Hindlimb muscle (tissue), 1 donor: ENCODE measurements around the gene CYTH1. TPM values are rescaled to one million over a fixed set of nuclear protein-coding genes. Genes with fewer than 3 reads are reported as not detected.
A peak's percentile ranks its signal among the peaks of the same experiment; 100 is the strongest.

ENCODE experiments used
- DNase-seq: peaks from one replicate; pipeline ENCODE4 v3.0.0-alpha.2; 2013
- polyA plus RNA-seq: library from polyadenylated mRNA; unstranded; fragments of 120-200 nt; gene quantifications from one replicate; pipeline ENCODE4 v1.2.1, GENCODE V29; 2013; ENCODE audit not compliant: insufficient read length

Gene CYTH1
- polyA plus RNA-seq, 1 donor, result 22.1 TPM

DNA sequence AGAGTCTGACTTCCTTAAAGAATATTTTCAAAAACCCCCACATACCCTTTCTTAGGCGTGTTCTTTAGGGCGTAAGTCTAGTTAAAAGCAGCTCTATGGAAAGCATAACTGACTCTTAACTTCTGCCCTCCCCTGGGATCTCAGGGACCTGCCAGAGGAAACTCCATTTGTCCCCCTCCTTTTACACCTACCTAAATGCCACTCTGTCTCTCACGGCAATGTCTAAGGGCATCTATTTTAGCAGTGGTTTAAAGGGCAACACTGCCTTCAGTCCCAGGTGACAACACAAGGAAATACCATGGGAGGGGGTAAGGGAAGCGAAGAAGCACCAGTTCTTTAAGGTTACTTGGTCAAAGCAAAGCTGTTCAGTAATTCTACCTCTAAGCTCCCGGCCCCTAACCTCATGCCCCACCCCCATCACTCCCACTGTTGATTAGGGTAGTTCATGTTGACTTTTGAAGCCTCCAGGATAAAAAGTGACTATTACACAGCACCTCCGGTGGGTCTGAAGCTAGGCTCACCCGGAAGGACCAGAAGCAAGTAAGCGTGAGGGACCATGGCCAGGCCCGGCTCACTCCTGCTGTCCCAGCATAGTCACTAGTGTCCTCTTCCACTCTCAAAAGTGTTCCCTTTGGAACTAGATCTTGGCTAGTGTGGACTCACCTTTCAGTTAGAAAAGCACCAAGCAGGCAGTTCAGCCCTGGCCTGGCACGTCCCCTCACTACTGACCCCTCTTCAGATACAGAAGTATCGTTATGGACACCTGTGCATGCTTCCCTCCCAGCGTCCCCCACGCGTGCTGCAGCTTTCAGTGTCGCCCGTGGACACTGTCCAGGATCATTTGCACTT is 47.1 kb downstream of the CYTH1 start:
- no peak for DNase-seq

DNA sequence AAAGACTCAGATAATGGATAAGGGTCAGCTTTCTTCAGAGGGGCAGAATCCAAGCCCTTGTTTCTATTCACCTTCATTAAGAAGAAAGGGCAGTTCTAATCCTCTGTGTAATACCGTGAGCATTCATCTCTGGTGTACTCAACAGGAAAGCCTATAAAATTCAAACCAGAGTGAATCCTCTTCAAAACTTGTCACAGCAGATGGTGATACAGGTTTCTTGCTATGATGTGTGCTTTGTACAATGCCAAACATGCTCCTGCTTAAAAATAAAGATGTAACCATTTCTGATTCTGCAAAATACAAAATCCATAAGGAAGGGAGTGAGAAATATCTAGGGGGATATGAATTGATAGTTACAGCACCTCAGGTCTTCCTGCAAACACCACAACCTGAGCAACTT is 49.7 kb downstream of the CYTH1 start:
- DNase-seq, result no peak

DNA sequence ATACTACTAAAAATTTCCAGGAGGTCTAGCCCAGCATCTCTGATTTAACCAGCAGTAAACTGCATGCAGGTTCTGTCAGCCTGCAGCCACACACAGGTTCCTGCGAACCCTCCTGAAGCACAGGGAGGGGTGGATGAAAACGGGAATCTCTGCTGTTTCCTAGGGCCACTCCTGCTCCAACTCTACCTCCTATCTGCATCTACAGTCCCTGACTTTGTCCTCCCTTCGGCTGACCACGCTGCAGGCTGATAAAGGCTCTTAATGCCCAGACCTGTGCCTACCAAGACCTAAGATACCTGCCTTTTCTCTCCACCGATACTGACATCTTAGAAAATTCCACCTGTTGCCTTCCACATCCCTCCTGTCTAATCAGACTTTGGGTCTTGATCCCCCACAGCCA is 50.2 kb downstream of the CYTH1 start:
- DNase-seq, result no peak

DNA sequence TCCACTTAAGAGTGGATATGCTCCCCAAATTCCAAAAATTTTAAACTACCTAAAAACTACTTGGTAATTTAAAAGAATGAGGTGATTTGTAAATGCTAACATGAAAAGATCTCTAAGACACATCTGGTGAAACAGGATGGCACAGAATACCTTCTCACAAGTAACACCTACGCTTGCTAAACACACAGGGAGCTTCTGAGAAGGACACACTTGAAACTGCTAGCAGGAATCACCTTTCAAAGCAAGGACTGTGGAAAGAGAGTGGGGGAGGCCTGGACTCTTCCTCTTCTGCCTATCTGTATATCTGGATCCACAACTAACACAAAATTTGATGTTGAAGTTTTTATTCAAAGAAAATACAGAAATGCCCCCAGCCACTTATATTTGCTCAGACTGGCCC is 52.4 kb downstream of the CYTH1 start:
- DNase-seq, result no peak

DNA sequence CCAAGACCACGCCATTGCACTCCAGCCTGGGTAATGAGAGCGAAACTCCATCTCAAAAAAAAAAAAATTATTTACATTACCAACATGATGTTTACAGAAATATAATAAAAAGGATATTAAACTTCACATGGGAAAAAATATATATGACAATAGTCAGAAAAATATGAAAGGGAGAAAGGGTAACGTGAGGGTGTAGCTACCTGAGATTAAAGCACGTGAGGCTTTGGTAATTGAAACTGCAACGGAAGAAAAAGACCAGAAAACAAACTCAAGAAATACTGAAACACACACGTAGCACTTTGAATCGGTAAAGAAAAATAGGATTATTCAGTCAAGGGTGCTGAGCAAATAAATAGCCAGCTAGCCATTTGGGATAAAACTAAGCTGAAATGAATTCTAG is 53.6 kb downstream of the CYTH1 start:
- DNase-seq, result no peak

DNA sequence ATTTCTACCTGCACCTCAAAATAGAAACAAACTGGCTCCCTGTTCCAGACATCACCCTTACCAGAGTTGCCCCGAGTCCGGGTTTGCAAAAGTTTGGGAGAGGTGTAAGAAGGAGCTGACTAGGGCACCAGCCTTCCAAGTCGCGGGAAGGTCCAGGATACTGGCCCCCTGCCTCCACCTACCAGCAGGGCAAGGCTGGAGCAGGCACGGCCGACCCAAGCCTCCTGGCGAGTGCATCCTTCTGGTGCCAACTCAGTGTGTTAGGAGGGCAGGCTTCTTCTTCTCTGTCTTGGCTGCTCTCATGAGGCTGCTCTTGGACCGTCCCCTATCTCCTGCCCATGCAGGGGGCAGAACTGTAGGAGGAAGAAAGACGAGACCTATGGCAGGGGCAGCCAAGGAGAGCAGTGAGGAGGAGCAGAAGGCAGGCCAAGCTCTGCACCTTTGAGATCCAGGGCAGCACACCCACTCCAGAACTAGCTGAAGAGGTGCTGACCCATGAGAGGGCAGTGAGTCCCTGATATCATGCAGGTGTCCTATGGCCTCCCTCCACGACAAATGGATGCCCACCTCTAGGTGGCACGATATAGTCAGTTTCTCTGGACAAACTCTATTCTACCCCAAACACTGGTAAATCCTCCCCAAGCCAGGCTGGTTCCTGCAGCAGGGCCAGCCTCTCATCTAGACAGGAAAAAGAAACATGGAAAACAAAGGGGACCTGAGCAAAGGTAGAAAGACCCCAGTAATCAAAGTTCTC is 54.4 kb downstream of the CYTH1 start:
- DNase-seq, result no peak

DNA sequence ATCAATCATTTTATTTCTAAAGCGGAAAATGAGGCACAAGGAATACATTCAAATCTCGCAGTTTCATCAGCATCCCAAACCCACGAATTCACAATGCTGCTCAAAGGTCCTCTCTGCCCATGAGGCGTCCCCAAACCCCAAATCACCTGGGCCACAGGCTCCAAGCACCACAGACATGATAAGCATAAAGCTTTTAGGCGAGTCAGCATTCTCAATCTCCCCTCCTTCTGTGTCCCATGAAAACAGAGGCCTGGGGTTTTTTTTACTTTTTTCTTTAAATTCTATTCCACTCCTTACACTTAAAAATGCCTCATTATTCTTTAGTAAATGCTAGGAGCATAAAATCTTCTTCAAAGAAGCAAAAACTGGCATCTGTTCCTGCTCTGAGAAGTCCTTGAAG is 55.0 kb downstream of the CYTH1 start:
- DNase-seq, result no peak

DNA sequence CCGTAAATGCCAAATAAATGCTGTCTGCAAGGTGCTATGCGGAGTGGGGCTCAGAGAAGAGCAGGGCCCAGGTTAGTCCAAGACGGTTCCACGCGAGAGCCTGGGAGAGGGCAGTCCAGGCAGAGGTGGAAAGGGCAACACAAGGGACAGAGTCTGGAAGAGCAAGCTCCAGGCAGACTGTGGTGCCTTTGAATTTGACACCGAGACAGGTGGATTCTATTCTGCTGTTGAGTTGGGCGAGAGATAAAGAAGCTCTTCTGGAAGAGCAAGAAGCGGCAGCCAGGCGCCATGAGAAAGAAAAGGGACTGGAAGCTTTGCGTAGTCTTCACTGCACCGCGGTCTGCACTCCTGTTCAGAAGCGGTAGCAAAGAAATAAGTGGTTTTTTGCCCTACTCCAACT is 55.6 kb downstream of the CYTH1 start:
- no peak for DNase-seq

DNA sequence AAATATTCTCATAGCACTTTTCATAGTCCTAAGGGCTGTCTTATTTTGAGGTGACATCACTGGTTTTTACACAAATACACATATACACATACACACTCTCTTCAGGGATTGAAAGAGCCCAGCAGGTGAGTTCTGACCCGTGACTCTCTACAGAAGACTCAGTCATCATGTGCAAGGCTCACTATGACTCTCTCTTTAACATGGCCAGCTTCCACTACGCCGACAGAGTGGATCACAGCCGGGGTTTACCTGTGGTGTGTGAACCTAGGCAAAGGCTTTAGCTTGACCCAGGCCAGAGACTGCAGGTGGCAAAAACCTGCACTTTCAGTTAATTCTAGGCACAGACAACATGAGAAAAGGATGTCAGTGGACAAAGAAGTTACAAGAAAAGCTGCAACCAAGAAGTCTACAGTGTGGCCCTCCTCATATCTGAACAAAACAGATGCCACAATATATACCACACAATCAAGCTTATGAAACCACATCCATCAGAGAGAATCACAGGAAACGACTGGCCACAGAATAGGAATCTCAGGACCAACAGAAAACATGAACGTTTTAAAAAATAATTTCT is 56.5 kb downstream of the CYTH1 start:
- DNase-seq, result no peak

DNA sequence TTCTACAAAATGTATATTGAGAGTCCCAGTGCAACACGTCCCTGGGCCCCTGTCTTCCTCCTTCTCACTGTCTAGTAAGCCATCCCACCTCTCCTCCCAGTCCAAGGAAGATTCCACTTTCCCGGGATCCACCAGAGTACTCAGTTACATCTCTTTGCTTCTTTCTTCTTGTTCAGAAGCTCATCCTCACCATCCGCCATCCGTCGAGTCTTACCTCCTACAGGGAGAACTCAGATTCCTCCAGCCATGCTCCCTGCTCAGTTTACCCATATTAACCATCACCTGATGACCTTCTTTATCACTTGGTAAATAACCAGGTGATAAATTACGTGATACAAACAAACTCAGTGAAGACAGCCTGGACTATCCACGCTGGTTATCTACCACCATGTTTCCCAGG is 57.1 kb downstream of the CYTH1 start:
- no peak for DNase-seq

DNA sequence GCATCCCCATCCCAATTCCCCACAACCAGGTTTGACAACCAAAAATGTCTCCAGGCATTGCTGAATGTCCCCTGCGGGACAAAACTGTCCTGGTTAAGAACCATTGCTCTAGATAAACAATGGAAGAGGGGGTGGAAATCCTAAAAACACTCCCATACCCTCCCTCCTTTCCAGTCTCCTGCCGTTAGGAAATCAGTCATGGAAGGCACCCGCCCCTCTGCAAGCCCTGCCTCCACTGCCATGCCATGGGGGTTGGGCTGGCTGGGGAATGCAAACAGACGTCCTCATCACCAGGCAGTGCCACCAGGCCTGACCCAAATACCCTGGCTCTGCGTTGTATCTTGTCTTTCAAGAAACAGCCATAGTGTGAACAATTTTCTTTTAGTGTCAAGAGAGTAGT is 57.5 kb downstream of the CYTH1 start:
- no peak for DNase-seq

DNA sequence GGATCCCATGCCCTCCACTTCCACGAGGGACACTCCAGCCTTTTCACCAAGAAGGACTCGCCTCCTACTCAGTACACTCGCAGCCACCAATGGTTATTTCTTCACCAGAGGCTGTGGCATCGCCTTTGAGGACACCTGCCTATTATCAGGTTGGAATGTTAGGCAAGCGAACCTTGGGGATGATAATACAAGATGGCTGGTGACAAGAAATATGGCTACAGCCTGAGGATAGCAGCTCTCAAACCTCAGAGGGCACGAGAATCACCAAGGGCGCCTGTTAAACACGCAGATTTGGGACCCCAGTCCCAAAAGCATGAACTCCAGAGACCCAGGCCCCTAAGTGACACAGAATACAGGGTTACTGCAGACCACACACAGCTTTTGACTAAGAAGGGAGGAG is 58.1 kb downstream of the CYTH1 start:
- DNase-seq, result no peak

DNA sequence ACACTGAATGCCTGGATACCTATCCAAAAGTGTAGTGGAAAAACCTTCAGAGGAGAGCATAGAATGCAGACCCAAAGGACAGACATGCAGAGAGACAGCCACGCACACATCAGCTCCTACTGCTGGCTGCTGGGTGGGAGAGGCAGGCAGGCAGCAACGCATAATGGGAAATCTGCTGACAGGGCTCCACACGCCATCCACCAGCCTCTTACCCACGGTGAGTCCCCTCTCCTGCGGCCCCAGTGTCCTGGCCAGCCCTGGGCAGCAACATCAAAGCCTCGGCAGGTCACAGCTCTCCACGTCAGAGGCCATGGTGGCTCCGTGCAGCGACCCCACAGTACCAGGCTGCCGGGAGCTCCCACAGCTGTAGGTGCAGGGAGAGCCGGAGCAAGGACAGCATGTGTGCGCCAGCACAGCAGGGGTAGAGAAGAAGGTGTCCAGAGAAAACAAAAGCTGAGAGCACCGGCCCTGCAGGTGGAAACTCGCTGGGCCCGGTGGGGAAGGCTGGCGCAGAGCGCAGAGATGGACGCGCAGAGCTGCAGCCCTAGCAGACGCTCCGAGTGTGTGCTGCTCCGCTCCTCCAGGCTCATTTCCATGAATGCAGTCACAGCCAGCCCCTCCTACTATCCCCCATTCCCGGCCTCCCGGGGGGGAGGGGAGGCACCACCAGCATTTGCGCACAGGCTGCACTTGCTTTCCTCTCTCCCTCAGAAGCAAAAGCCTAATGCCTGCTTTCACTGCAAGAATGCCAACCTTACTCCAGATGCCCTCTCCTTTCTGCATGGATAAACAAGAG is 58.9 kb downstream of the CYTH1 start:
- peak; percentile 88 for DNase-seq

DNA sequence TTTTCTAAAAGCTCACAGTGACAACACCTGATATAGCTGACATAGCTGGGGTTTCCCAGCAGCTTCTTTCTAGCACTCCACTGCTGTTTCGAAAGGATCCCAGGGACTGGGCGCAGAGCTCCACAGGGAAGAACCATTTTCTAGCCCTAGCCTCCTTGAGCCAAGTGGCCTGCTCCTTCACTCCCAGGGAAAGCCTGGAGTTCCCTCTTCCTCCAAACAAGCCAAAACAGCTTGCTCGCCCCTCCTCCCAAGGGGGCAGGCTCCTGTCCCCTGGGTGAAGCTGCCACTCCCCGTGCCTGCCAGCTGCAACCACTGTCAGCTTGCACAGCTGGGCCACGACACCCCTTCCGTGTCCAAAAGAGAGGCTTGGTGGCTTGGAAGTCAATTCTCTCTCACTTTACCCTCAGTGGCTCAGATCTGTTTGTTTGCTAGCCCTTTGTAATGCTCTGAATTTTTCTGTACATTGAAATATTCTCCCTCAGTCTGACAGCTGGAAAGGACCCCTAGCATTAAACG is 59.8 kb downstream of the CYTH1 start:
- no peak for DNase-seq

DNA sequence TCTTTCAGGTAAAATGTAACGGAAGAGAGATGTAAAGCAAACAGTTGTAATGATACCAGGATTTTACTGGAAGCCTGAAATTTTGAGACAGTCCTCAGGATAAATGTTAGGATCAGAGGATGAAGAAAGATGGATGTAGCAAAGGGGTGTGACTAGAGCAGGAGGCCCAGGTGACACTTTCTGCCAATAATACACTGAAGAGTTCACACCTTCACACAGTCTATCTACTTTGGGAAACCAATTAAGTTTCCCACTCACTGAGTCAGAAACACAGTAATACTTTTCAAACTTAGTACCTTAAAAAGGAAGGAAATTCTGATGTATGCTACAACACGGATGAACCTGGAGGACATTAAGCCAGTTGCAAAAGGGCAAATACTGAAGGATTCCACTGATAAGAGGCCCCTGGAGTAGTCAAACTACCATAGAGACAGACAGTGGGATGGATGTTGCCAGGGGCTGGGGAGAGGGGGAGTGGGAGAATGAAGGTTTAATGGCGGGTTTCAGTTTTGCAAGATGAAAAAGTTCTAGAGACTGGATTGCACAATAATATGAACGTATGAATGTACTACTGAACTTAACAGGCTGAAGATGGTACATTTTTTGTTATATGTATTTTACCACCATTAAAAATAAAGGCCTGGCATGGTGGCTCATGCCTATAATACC is 62.3 kb downstream of the CYTH1 start:
- no peak for DNase-seq

DNA sequence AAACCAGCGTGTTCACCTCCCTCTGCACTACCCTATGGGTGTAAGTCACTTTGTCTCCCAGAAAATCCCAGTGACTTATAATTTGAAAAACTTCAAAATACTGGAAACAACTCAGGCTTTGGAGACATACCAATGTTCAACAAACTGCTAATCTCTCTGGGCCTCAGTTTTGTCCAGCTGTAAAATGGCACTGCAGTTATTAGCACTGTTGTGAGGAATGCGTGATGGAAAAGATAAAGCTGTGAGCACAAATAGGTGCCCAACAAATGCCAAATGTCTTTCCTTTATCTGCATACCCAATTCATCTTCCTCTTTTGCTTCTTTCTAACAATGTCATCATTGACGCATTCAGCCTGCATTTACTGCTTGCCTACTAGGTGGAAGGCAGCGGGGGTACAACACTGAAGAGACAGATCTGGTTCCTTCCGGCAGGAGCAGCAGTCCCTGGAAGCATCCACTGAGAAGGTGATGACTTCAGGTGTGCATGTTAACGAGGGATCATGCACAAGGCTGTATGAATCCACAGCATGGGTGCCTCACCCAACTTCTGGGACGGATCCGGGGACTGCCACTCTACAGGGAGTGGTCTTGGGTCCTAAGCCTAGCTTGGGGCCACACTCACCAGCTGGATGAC is 63.4 kb downstream of the CYTH1 start:
- no peak for DNase-seq

DNA sequence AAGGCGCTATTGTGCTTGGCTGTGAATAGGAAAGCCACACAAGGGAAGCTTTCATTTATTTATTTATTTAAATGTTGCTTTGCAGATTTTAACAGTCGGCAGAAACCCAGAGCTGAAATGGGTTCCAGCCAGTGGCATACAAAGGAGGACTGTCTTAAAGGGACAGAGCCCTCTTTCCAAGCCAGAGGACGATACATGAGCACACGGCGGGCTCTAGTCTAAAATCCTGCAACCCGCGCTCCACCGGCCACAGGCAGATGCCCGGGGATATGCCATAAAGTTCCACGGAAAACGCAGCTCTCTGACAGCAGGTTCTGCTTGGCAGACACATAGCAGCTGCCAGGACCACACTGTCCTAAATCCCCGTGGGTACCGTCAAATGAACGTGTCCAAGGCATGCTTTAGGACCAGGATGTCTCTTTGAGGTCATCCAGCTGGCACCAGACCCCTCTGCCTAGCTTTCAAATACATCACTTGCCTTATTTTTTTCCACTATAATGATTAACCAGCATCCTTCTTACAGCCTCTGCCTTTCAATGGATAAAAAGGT is 64.6 kb downstream of the CYTH1 start:
- no peak for DNase-seq

DNA sequence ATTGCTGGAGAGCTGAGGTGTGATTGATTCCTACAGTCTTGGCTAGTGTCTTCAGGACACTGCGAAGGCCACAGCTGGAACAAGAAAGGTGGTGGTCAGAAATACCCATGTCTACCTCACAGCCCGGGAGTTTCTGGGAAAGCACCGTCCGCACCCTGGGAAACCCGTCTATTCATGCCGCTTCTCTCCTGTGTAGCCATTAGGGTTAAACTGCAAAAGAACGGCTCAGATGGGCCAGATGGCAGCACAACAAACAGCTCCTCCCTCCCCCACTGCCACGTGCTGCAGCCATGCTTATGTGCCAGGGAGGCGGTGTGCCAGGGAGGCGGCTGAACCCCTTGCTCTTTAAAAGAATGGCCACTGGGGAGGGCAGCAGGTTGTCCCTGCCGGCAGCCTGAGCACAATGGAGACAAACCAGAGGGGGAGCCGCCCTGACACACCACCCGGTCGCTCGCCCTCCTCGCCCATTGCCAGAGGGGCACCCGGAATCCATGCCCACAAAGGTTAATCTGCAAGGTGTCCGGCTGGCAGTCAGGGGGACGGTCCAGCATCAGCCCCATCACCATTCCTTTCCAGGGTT is 65.2 kb downstream of the CYTH1 start:
- DNase-seq, result peak; percentile 63

DNA sequence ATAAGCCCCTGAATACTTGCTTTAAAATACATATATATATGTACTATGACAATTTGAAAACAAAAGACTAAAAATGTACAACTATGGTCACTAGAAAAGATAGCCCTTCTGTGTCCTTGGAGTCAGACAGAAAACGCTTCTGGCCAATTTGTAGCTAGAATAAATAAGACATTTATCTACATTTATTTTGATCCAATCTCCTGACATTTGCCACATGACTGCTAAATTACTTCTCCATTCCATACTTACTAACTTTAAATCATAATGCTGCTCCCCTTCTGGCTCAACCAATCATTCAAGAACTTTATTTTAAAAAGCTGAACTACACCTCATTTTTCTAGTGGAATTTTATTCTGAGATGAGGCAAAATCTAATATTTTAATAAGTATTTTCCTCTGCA is 65.8 kb downstream of the CYTH1 start:
- DNase-seq, result no peak

DNA sequence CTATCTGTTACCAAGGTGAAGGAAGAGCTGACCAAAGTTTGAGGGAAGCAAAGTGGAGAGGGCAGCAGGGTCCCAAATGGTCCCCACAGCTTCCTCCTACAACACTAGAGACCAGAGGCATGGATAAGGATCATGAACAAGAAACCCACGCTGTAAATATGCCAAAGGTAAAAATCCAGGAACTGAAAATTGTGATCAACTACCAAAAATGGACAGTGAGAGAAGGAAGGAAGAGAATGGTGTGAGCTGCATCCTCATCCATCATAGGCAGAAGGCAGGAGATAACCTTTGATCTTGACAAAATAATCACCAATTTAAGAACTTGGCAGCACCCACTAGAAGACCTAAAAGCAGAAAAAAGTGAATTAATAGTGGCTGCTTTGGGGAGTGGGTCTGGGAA is 66.2 kb downstream of the CYTH1 start:
- no peak for DNase-seq
